ENCODE data around the gene VPS33B. TPM values are rescaled to one million over a fixed set of nuclear protein-coding genes. Genes with fewer than 3 reads are reported as not detected.

The VPS33B gene
- total RNA-seq, 1 experiment from 2014 or later = 7.6 TPM

GRCh38 chr15:90952901-90953677 is 69.3 kb downstream of the VPS33B start:
- DNase-seq (ENCODE audit: low spot score) = no peak

- DNase-seq (ENCODE audit: low spot score) = no peak
Observed at GRCh38 chr15:90950676-90951075, 71.7 kb downstream of the VPS33B start.

- DNase-seq (ENCODE audit: low spot score) = no peak
Observed at GRCh38 chr15:90949979-90950675, 72.3 kb downstream of the VPS33B start.

Other genes with a start within 250 kb of the VPS33B start
- 56.1 and 60.0 TPM in 2 replicates for gene FURIN, start 154.0 kb downstream of the VPS33B start, total RNA-seq (2014; rRNA removed; shearing (Covaris generic))
- gene FES, start 138.1 kb downstream of the VPS33B start, total RNA-seq (2014; rRNA removed; shearing (Covaris generic)) = 0.12 and 0.14 TPM in 2 replicates
- gene MAN2A2, start 119.3 kb downstream of the VPS33B start, total RNA-seq (2014; rRNA removed; shearing (Covaris generic)) = 7.3 and 8.0 TPM in 2 replicates
- 11.3 and 15.4 TPM in 2 replicates for gene HDDC3, start 90.0 kb downstream of the VPS33B start, total RNA-seq (2014; rRNA removed; shearing (Covaris generic))
- 64.5 and 64.7 TPM in 2 replicates for gene UNC45A, start 87.3 kb downstream of the VPS33B start, total RNA-seq (2014; rRNA removed; shearing (Covaris generic))
- 9.2 and 11.0 TPM in 2 replicates for gene RCCD1, start 67.7 kb downstream of the VPS33B start, total RNA-seq (2014; rRNA removed; shearing (Covaris generic))
- gene PRC1, start 28.1 kb downstream of the VPS33B start, total RNA-seq (2014; rRNA removed; shearing (Covaris generic)) = 311 and 334 TPM in 2 replicates
- gene SV2B, start 77.7 kb upstream of the VPS33B start, total RNA-seq (2014; rRNA removed; shearing (Covaris generic)) = not detected in 2 replicates